ENCODE data around the gene TBC1D2B.

DNA sequence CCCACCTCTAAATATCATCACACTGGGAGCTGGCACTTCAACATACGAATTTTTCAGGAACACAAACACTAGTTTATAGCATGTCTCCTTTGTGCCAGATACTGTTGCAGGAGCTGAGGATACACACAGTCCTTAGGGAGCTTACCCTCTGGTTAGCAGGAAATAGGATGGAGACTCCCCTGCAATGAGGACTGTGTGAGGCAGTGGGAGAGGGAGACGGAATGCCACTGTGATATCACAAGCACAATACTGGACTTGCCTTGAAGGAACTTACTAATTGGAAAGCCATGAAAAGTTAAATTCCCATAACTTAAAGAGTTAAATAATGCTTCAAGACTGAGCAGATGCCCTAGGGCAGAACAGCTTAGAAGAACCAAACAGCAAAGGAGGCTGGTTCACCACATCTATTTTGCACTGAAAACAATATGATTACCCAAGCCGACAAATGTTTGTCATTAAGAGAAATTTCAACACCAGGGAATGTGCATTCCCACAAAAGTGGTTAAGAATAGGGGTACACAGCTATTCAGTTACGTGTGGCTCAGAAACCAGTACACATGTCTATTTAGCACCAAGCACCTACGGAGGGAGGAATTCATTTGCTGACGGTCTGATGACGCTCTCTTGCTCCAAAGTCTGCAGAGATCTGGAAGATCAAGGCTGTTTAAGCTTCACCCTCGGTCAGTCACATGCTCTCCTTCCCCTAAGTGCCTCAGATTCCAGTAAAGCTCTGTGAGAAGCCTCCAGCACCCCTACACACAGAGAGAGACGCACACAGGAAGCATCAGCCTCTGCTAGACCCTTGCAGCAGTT, 5.2 kb downstream of the TBC1D2B start:
- peak in 1 of 2 donors; percentile 58 for TF ChIP-seq POLR2AphosphoS5 (IDR thresholded peaks at IDR 0.05)
- TF ChIP-seq, protein P1, sequence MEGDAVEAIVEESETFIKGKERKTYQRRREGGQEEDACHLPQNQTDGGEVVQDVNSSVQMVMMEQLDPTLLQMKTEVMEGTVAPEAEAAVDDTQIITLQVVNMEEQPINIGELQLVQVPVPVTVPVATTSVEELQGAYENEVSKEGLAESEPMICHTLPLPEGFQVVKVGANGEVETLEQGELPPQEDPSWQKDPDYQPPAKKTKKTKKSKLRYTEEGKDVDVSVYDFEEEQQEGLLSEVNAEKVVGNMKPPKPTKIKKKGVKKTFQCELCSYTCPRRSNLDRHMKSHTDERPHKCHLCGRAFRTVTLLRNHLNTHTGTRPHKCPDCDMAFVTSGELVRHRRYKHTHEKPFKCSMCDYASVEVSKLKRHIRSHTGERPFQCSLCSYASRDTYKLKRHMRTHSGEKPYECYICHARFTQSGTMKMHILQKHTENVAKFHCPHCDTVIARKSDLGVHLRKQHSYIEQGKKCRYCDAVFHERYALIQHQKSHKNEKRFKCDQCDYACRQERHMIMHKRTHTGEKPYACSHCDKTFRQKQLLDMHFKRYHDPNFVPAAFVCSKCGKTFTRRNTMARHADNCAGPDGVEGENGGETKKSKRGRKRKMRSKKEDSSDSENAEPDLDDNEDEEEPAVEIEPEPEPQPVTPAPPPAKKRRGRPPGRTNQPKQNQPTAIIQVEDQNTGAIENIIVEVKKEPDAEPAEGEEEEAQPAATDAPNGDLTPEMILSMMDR (IDR thresholded peaks at IDR 0.05) = no peak
- peak in 1 of 4 donors; percentile 61 for TF ChIP-seq POLR2A (IDR thresholded peaks at IDR 0.05)

All from upper lobe of left lung (tissue), 4 donors.